Hematopoietic multipotent progenitor cell treated with erythropoietin and hydrocortisone succinate and interleukin-3 and kit ligand, for 17 days (in vitro differentiated cells): Measurements from ENCODE around the gene ZMYND19.
"Not testable (repeated sequence)": the region's sequence is repeated elsewhere in the genome, so short reads cannot be mapped to it uniquely, and the experiment has no call there.

Source experiments
- DNase-seq: peaks from one replicate; pipeline ENCODE4 v3.0.0-alpha.2; 2015; ENCODE audit warnings: low spot score

Gene ZMYND19

GRCh38 chr9:137590469-137591383 lies at the start of gene ZMYND19:
Gene ZMYND19, minus strand, starts transcription at chr9:137590512. Its CDS starts 249 bp downstream, at chr9:137590263.
- peak; percentile 92 for DNase-seq

- peak; percentile 51 for DNase-seq
Observed at GRCh38 chr9:137639303-137640051, 49.2 kb upstream of the ZMYND19 start.

GRCh38 chr9:137638680-137639079 lies 48.4 kb upstream of the ZMYND19 start:
- DNase-seq = no peak

GRCh38 chr9:137634016-137634415 lies 43.7 kb upstream of the ZMYND19 start:
- no peak for DNase-seq

GRCh38 chr9:137632230-137633161 lies 42.2 kb upstream of the ZMYND19 start:
- DNase-seq = no peak

GRCh38 chr9:137631345-137632229 lies 41.3 kb upstream of the ZMYND19 start:
- DNase-seq = no peak

GRCh38 chr9:137630679-137631078 lies 40.4 kb upstream of the ZMYND19 start:
- DNase-seq = no peak

GRCh38 chr9:137630126-137630525 lies 39.8 kb upstream of the ZMYND19 start:
- DNase-seq = no peak

- DNase-seq = not testable (repeated sequence)
Observed at GRCh38 chr9:137627406-137627805, 37.1 kb upstream of the ZMYND19 start.

- no peak for DNase-seq
Observed at GRCh38 chr9:137626464-137626863, 36.2 kb upstream of the ZMYND19 start.

GRCh38 chr9:137622211-137622610 lies 31.9 kb upstream of the ZMYND19 start:
- not testable (repeated sequence) for DNase-seq

GRCh38 chr9:137621131-137621757 lies 30.9 kb upstream of the ZMYND19 start:
- DNase-seq = no peak

GRCh38 chr9:137620581-137620980 lies 30.3 kb upstream of the ZMYND19 start:
- DNase-seq = no peak

GRCh38 chr9:137620048-137620405 lies 29.7 kb upstream of the ZMYND19 start:
- DNase-seq = no peak

- DNase-seq = no peak
Observed at GRCh38 chr9:137619240-137620047, 29.1 kb upstream of the ZMYND19 start.

- DNase-seq = peak; percentile 96
Observed at GRCh38 chr9:137618105-137619067, 28.1 kb upstream of the ZMYND19 start, which contains the start of gene EHMT1. Gene EHMT1, plus strand, starts transcription at chr9:137619005. Its CDS starts 24 bp downstream, at chr9:137619029.

GRCh38 chr9:137615387-137615871 lies 25.1 kb upstream of the ZMYND19 start:
- no peak for DNase-seq
